GM19372 (cell line): Measurements from ENCODE around the gene CFAP161.
"Not testable (repeated sequence)": the region's sequence is repeated elsewhere in the genome, so short reads cannot be mapped to it uniquely, and the experiment has no call there.

Experiments used
- ATAC-seq: cut with Tn5 transposase; IDR thresholded peaks from one replicate; pipeline ENCODE4 v1.9.1; 2021; ENCODE audit warnings: mild to moderate bottlenecking, low read depth, moderate library complexity; ENCODE audit not compliant: unreplicated experiment

CFAP161 gene

GRCh38 chr15:81156324-81156723 lies 22.3 kb downstream of the CFAP161 start:
- no peak for ATAC-seq

GRCh38 chr15:81157195-81157938 lies 23.3 kb downstream of the CFAP161 start:
- no peak for ATAC-seq

- no peak for ATAC-seq
Observed at GRCh38 chr15:81157939-81158223, 23.8 kb downstream of the CFAP161 start.

- not testable (repeated sequence) for ATAC-seq
Observed at GRCh38 chr15:81158561-81158960, 24.5 kb downstream of the CFAP161 start.

DNA sequence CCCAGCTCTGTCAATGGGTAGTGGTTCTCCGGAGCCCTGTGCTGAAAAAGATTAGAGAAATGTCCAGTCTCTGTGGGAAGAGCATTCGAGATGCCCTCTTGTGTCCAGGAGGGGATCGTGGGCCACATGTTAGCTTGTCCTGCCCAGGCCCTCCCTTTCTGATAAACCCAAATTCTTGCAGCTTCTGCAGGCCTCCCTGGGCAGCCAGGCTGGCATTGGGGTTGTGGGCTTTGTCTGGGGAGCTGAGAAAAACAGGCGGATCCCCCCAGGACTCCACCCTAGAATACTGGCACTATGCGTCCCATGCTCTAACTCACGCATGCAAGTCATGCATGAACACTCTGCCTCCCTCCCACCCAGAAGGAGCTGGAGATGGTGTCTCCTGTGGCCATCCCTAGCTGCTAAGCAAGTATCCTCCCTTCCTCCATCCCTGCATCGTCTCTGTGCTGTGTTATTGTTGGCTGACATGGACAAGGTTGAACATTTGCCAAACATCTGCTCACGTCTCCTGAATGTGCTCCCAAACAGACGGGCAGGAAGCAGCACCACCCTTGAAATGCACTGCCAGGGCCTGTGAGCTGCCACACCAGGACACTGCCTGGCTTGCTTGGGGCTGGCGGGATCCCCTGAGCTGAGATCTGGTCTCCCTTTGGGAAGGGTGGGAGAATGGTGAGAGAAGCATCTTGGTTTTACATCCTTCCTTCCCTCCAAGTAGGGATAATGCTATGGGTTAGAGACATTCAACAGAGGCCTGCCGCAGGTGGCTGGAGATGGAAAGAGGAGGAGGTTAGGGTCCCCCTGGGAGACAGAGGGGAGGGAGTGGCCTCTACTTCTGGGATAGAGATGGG lies 26.5 kb downstream of the CFAP161 start:
- no peak for ATAC-seq

GRCh38 chr15:81161160-81161673 lies 27.1 kb downstream of the CFAP161 start:
- no peak for ATAC-seq

DNA sequence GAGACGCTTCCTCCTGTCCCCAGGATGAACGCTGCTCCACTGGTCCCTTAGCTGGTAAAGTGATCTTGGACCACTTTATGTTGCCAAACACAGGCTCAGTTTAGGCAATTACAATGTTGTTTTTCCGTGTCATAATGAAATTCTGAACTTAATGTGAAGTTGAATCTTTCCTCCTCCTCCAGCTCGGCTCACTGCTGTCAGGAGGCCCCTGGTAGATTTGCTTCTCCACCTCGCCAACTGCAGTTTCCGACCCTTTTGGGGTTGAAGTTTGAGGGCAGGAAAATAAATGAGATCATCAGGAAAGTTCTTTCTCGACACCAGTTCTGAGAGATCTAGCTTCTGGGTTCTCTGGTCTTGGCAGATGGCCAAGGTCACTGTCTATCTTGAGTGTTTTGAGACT lies 27.8 kb downstream of the CFAP161 start:
- ATAC-seq, result no peak

- no peak for ATAC-seq
Observed at GRCh38 chr15:81163961-81164800, 30.1 kb downstream of the CFAP161 start.

DNA sequence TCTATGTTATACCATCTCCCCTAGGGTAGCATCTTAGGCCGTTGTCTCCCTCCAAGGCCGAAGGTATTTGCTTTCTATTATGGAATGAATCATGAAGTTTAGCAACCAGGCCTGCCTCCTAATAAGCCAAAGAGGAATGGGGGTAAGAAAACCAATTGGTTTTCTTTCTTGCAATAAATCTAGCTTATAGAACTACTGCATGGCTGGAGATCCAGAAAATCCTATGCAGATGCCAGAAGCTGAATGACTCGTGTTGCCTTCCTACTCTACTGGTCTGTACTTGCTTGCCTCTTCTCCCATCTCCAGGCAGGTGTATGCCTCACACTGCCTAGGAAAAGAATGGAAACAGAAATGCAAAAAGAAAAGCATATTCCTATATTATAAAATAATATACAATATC lies 31.5 kb downstream of the CFAP161 start:
- ATAC-seq, result no peak

GRCh38 chr15:81166636-81167305 lies 32.7 kb downstream of the CFAP161 start:
- no peak for ATAC-seq

- ATAC-seq, result no peak
Observed at GRCh38 chr15:81168131-81168526, 34.1 kb downstream of the CFAP161 start.

GRCh38 chr15:81168644-81169043 lies 34.6 kb downstream of the CFAP161 start:
- ATAC-seq, result no peak

- ATAC-seq, result no peak
Observed at GRCh38 chr15:81170511-81170910, 36.4 kb downstream of the CFAP161 start.

GRCh38 chr15:81171286-81171685 lies 37.2 kb downstream of the CFAP161 start:
- ATAC-seq, result no peak

DNA sequence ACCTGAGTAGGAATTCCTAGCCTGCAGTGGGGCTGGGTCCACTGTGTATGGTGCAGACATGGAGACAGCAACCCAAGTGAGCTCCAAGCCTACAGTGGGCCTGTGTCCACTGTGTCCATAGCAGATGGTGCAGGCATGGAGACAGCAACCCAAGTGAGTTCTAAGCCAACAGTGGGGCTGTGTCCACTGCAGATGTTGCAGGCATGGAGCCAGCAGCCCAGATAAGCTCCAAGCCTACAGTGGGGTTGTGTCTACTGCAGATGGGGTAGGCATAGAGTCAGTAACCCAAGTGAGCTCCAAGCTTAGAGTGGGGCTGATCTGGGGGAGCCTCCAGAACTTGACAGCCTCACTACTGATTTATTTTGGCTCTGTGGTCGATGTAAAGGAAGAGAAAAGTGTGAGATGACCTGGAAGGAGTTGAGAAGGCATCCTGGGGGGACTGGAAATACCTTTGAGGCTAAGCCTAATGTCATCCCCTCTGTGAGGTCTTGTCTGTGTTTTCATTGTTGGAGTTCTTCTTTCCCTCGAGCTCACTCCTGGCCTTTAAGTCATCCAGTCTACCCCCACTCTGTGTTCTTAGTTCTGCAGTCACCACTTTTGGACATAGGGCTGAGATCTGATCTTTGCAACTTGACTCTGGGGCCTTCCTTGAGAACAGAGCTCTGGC lies 40.2 kb downstream of the CFAP161 start:
- ATAC-seq, result no peak

- ATAC-seq, result no peak
Observed at GRCh38 chr15:81174792-81175327, 40.8 kb downstream of the CFAP161 start.

GRCh38 chr15:81175496-81175895 lies 41.4 kb downstream of the CFAP161 start:
- ATAC-seq, result no peak

DNA sequence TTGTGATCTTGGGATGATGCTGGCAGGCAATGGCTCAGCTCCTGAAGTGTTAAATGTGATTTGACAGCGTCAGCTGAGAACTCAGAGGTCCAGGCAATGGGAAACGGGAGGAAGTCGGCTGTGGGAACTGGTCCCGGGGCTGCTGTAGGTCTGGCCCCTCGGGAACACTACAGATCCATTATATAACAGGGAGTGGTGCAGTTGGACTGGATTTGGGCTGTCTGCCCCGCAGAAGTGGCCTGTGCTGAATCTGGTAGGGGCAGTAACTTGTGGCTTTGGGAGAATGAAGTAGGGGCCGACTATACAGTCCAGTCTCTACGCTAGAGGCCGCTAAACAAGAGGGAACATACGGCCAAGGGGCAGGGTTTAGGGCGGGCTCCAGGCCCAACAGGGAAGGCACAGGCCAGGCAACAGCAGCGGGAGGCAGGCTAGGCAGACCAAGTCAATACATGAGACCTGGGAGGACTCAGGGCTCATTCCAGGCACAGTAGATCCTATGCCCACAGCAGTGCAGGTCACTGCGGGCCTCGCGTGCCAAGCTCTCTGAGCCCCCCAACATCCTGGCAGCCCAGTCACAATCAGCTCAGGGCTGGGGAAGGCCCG lies 42.3 kb downstream of the CFAP161 start:
- ATAC-seq, result no peak

- no peak for ATAC-seq
Observed at GRCh38 chr15:81178365-81178764, 44.3 kb downstream of the CFAP161 start.
